GM23248 (cell line): ENCODE measurements around the gene ARHGAP35.

Experiments used
- EZH2 ChIP-seq: fragments of 200-600 bp; sonication (generic); IDR thresholded peaks from 2 replicates; pipeline ENCODE4 v1.6.1; 2018; ENCODE audit warnings: antibody characterized with exemption, mild to moderate bottlenecking; ENCODE audit not compliant: insufficient read depth, poor library complexity, severe bottlenecking
- EZH2phosphoT487 ChIP-seq: fragments of 200-600 bp; sonication (generic); IDR thresholded peaks from 2 replicates; pipeline ENCODE4 v1.6.1; 2018; ENCODE audit warnings: antibody characterized with exemption, moderate library complexity, mild to moderate bottlenecking, low read depth; ENCODE audit not compliant: insufficient read depth

- TF ChIP-seq EZH2: no peak
- TF ChIP-seq EZH2phosphoT487: no peak
Measured at GRCh38 chr19:46813839-46814358, 46.9 kb upstream of the ARHGAP35 start.
